H1 (cell line): ENCODE data around the gene KRTAP1-3. TPM values are rescaled to one million over a fixed set of nuclear protein-coding genes. Genes with fewer than 3 reads are reported as not detected.

Source experiments
- CTCF ChIA-PET: fragments of 300-600 bp; sonication (Branson Sonifier 250); formaldehyde crosslinking; loops from one replicate; lab custom pipeline; 2021; ENCODE audit not compliant: partially characterized antibody; lab: Charles Lee
- POLR2A ChIA-PET: fragments of 300-600 bp; sonication (Branson Sonifier 250); formaldehyde crosslinking; loops from one replicate; lab custom pipeline; 2021; ENCODE audit warnings: inconsistent platforms; ENCODE audit not compliant: partially characterized antibody; lab: Charles Lee
- DNase-seq, 2 experiments: peaks; one replicate each; pipeline versions ENCODE4 v3.0.0 to v3.0.0-alpha.2; 2010 to 2022; ENCODE audit warnings: low spot score in 2 of 2, low read depth in 1 of 2, mixed read lengths in 1 of 2
- FAIRE-seq: peaks from 2 replicates; lab custom pipeline; 2011; peaks lifted over from hg19 to GRCh38; lab: Jason Lieb, UNC
- H2AFZ ChIP-seq: 2 replicates; pipeline ENCODE4 v1.8.1; 2012; ENCODE audit warnings: low read length, inconsistent platforms
- H2AK5ac ChIP-seq: 2 replicates; pipeline ENCODE4 v1.6.1; 2013; ENCODE audit warnings: low read depth, low read length
- H2BK120ac ChIP-seq: replicated peaks from 2 replicates; pipeline ENCODE3; 2013; ENCODE audit warnings: low read depth, low read length, inconsistent platforms
- H2BK12ac ChIP-seq: 2 replicates; pipeline ENCODE4 v1.6.1; 2013; ENCODE audit warnings: low read depth, low read length
- H2BK15ac ChIP-seq: 2 replicates; pipeline ENCODE4 v1.6.1; 2013; ENCODE audit warnings: low read length
- H2BK20ac ChIP-seq: 2 replicates; pipeline ENCODE4 v1.6.1; 2013; ENCODE audit warnings: low read length
- H2BK5ac ChIP-seq: 2 replicates; pipeline ENCODE4 v1.6.1; 2013; ENCODE audit warnings: low read depth, low read length
- H3K14ac ChIP-seq: 2 replicates; pipeline ENCODE4 v1.6.1; 2013; ENCODE audit warnings: inconsistent platforms; ENCODE audit not compliant: insufficient read length
- H3K18ac ChIP-seq: 2 replicates; pipeline ENCODE4 v1.6.1; 2013; ENCODE audit warnings: low read length; ENCODE audit errors: extremely low read depth
- H3K23ac ChIP-seq: 2 replicates; pipeline ENCODE4 v1.6.1; 2013; ENCODE audit warnings: inconsistent platforms; ENCODE audit not compliant: insufficient read length
- H3K23me2 ChIP-seq: 2 replicates; pipeline ENCODE4 v1.6.1; 2013; ENCODE audit warnings: low read depth, low read length
- H3K27ac ChIP-seq: 2 replicates; pipeline ENCODE4 v1.6.1; 2011; ENCODE audit warnings: low read depth, low read length, inconsistent platforms
- H3K27me3 ChIP-seq, 4 experiments: replicated peaks in 1 of 4; 1 replicate in 1 of 4; 2 replicates in 3 of 4; pipeline versions ENCODE4 v1.6.1 to v1.8.1; 2011 to 2013; ENCODE audit warnings: low read length in 3 of 4, mild to moderate bottlenecking in 3 of 4, inconsistent platforms in 2 of 4, mixed read lengths in 2 of 4, moderate library complexity in 1 of 4; ENCODE audit not compliant: control insufficient read depth in 3 of 4, insufficient read depth in 3 of 4; ENCODE audit errors: extremely low read depth in 1 of 4
- H3K36me3 ChIP-seq, 4 experiments: 2 replicates each; pipeline versions ENCODE4 v1.6.1 to v1.8.1; 2011 to 2013; ENCODE audit warnings: mild to moderate bottlenecking in 4 of 4, low read length in 3 of 4, moderate library complexity in 2 of 4, control low read depth in 1 of 4, inconsistent platforms in 1 of 4; ENCODE audit not compliant: insufficient read depth in 4 of 4, control insufficient read depth in 2 of 4
- H3K4ac ChIP-seq: replicated peaks from 2 replicates; pipeline ENCODE3; 2013; ENCODE audit warnings: low read length, low read depth, mixed read lengths, inconsistent platforms; ENCODE audit not compliant: insufficient read length
- H3K4me1 ChIP-seq, 4 experiments: replicated peaks in 1 of 4; 1 replicate in 1 of 4; 2 replicates in 3 of 4; pipeline versions ENCODE4 v1.6.1 to v1.8.1; 2011 to 2013; ENCODE audit warnings: low read length in 3 of 4, inconsistent platforms in 2 of 4, mixed read lengths in 1 of 4; ENCODE audit not compliant: insufficient read depth in 4 of 4, control insufficient read depth in 3 of 4
- H3K4me2 ChIP-seq, 2 experiments: 2 replicates each; pipeline versions ENCODE4 v1.6.1 to v1.8.1; 2011 to 2013; ENCODE audit warnings: low read depth in 2 of 2, low read length in 2 of 2, control low read depth in 1 of 2, inconsistent platforms in 1 of 2, mild to moderate bottlenecking in 1 of 2; ENCODE audit not compliant: insufficient read depth in 1 of 2
- H3K4me3 ChIP-seq, 4 experiments: fragments of 200-600, 300-600 bp in 1 of 4; sonication (generic), shearing (Covaris generic), sonication (Bioruptor Twin) in 1 of 4; 2 replicates each; pipeline versions ENCODE4 v1.5.1 to v1.8.1; 2011 to 2016; ENCODE audit warnings: low read length in 4 of 4, low read depth in 3 of 4, control low read depth in 2 of 4, inconsistent platforms in 2 of 4, mild to moderate bottlenecking in 2 of 4, mixed read lengths in 1 of 4, moderate library complexity in 1 of 4; ENCODE audit not compliant: insufficient read depth in 2 of 4; ENCODE audit errors: extremely low read depth in 1 of 4
- H3K56ac ChIP-seq: replicated peaks from 2 replicates; pipeline ENCODE3; 2013; ENCODE audit warnings: low read depth, mild to moderate bottlenecking, mixed read lengths, low read length, inconsistent platforms; ENCODE audit not compliant: insufficient read length
- H3K79me1 ChIP-seq: 2 replicates; pipeline ENCODE4 v1.6.1; 2013; ENCODE audit warnings: low read depth, low read length, control low read depth
- H3K79me2 ChIP-seq, 2 experiments: 2 replicates each; pipeline versions ENCODE4 v1.6.1 to v1.8.1; 2012 to 2013; ENCODE audit warnings: low read length in 2 of 2, mild to moderate bottlenecking in 2 of 2, inconsistent platforms in 1 of 2; ENCODE audit not compliant: insufficient read depth in 2 of 2, control insufficient read depth in 1 of 2
- H3K9ac ChIP-seq, 4 experiments: replicated peaks in 1 of 4; 1 replicate in 1 of 4; 2 replicates in 3 of 4; pipeline versions ENCODE4 v1.6.1 to v1.8.1; 2011 to 2013; ENCODE audit warnings: low read depth in 3 of 4, low read length in 3 of 4, control low read depth in 2 of 4, mild to moderate bottlenecking in 2 of 4, moderate library complexity in 2 of 4, inconsistent platforms in 1 of 4; ENCODE audit errors: extremely low read depth in 1 of 4
- H3K9me3 ChIP-seq, 2 experiments: 2 replicates each; pipeline versions ENCODE4 v1.6.1 to v1.8.1; 2012 to 2013; ENCODE audit warnings: mild to moderate bottlenecking in 2 of 2, moderate library complexity in 2 of 2, control low read depth in 1 of 2, inconsistent platforms in 1 of 2, low read depth in 1 of 2, low read length in 1 of 2, mixed read lengths in 1 of 2; ENCODE audit not compliant: insufficient read depth in 2 of 2
- H4K20me1 ChIP-seq, 2 experiments: replicated peaks in 1 of 2; 2 replicates each; pipeline versions ENCODE3 to v1.8.1; 2011 to 2013; ENCODE audit warnings: inconsistent platforms in 2 of 2, low read length in 2 of 2, mild to moderate bottlenecking in 1 of 2; ENCODE audit not compliant: insufficient read depth in 2 of 2, control insufficient read depth in 1 of 2
- H4K5ac ChIP-seq: 2 replicates; pipeline ENCODE4 v1.6.1; 2013; ENCODE audit warnings: low read length, low read depth, mixed read lengths, inconsistent platforms; ENCODE audit not compliant: insufficient read length
- H4K8ac ChIP-seq: 2 replicates; pipeline ENCODE4 v1.8.0; 2013; ENCODE audit warnings: mild to moderate bottlenecking, moderate library complexity, low read length, inconsistent platforms; ENCODE audit not compliant: insufficient read depth; ENCODE audit errors: extremely low read depth
- H4K91ac ChIP-seq: replicated peaks from 2 replicates; pipeline ENCODE3; 2013; ENCODE audit warnings: low read length, mixed read lengths, inconsistent platforms; ENCODE audit not compliant: insufficient read length
- JUN ChIP-seq: IDR thresholded peaks from 2 replicates; pipeline ENCODE4 v1.6.1; 2011; ENCODE audit warnings: low read depth, mild to moderate bottlenecking, improper control_type of control experiment, low read length
- TEAD4 ChIP-seq: IDR thresholded peaks from 2 replicates; pipeline ENCODE4 v1.6.1; 2012; ENCODE audit warnings: low read depth, low read length, inconsistent platforms, mixed read lengths
- WGBS, 2 experiments: shearing (Covaris generic) in 1 of 2; methylation state at CpG; one replicate each; pipeline versions ENCODE4 v1.1.6 to v1.1.7; 2013 to 2015; ENCODE audit warnings: low lambda C conversion rate in 2 of 2, mixed read lengths in 2 of 2, inconsistent platforms in 1 of 2, low coverage in 1 of 2, missing lambda C conversion rate in 1 of 2; ENCODE audit not compliant: insufficient replicate concordance in 2 of 2, insufficient coverage in 1 of 2, insufficient read length in 1 of 2; ENCODE audit errors: extremely low coverage in 1 of 2, missing lambda C conversion rate in 1 of 2; 5-methylcytosine and 5-hydroxymethylcytosine counted together
- polyA plus RNA-seq, 7 experiments: library from polyadenylated mRNA; depleted of rRNA in 3 of 7; stranded (reverse) in 5 of 7; unstranded in 2 of 7; fragments of >200 nt in 5 of 7; fragments of 200-250 nt in 2 of 7; gene quantifications; 1 replicate in 5 of 7; 2 replicates in 1 of 7; 4 replicates in 1 of 7; pipeline versions ENCODE4 v1.2.1 to v1.2.3, GENCODE V29; 2011 to 2013; ENCODE audit warnings: missing spikeins in 2 of 7, mixed read lengths in 2 of 7
- total RNA-seq: library from RNA; stranded (reverse); fragmentation: NEBNext Ultra II Directional; extraction: Animal tissue kit (Norgen Biotek cat#: 25700); gene quantifications from 2 replicates; pipeline ENCODE4 v1.2.1, GENCODE V29; 2021

KRTAP1-3 gene
- total and polyA plus RNA-seq, 2 of the 8 experiments (the other 6 are each of a cell fraction or from before 2014, with no cell fraction given) = not detected

GRCh38 chr17:41009301-41009760, 25.3 kb downstream of the KRTAP1-3 start:
- TF ChIP-seq JUN (no peak), TEAD4 (0 out of 2 replicates have a peak, but pooled peaks have one; percentile 43)
- H3K4ac ChIP-seq = no peak overlapping the region
- no peaks in the 10 kb centered on the region for H3K27me3 ChIP-seq
- no peaks in the 10 kb centered on the region for H3K79me1 ChIP-seq
- no peaks in the 10 kb centered on the region for H3K36me3 ChIP-seq
- 77% methylated on average over 4 of the region's 4 CpGs; no CpG with 5 or more reads in 1 of the 2 experiments for WGBS, 2 experiments
- no peak overlapping the region for H3K18ac ChIP-seq
- no peak overlapping the region for H2BK15ac ChIP-seq
- no peak overlapping the region for H2BK5ac ChIP-seq
- no peaks in the 10 kb centered on the region for H3K9me3 ChIP-seq
- no peak overlapping the region for H3K23ac ChIP-seq
- CTCF ChIA-PET = interaction anchor here (1.1 to 1.2 kb wide), 2 partner anchors 9 to 19 kb away, joined by 4 to 5 read pairs; no protein-coding TSS in a partner anchor
- H4K8ac ChIP-seq = no peak overlapping the region
- no peak overlapping the region for H2BK12ac ChIP-seq
- no peak overlapping the region for H3K27ac ChIP-seq
- H3K14ac ChIP-seq = no peak overlapping the region
- H3K9ac ChIP-seq = no peak overlapping the region
- FAIRE-seq (no peak), DNase-seq (no peak)
- no peak overlapping the region for H2BK20ac ChIP-seq
- H2BK120ac ChIP-seq = no peak overlapping the region
- no peak overlapping the region for H3K4me2 ChIP-seq
- H4K20me1 ChIP-seq = no peaks in the 10 kb centered on the region
- H4K5ac ChIP-seq = no peak overlapping the region
- H2AK5ac ChIP-seq = no peak overlapping the region
- no peak overlapping the region for H4K91ac ChIP-seq
- H3K4me3 ChIP-seq = no peak overlapping the region
- H3K23me2 ChIP-seq = no peaks in the 10 kb centered on the region
- H3K4me1 ChIP-seq = peaks cover 0 to 10% (median 6%) of the 10 kb centered on the region in 4 experiments; a peak in 6 of 7 replicates
- H3K79me2 ChIP-seq = no peaks in the 10 kb centered on the region
- no peak overlapping the region for H3K56ac ChIP-seq
- POLR2A ChIA-PET = no interaction called here
- H2AFZ ChIP-seq = no peak overlapping the region
